ENCODE measurements around the gene STK32C. TPM values are rescaled to one million over a fixed set of nuclear protein-coding genes. Genes with fewer than 3 reads are reported as not detected.

The STK32C gene
- total and polyA plus RNA-seq, 2 donors (not counting 1 experiment from before 2014, with no cell fraction given) = 9.9 to 16.8 TPM

DNA sequence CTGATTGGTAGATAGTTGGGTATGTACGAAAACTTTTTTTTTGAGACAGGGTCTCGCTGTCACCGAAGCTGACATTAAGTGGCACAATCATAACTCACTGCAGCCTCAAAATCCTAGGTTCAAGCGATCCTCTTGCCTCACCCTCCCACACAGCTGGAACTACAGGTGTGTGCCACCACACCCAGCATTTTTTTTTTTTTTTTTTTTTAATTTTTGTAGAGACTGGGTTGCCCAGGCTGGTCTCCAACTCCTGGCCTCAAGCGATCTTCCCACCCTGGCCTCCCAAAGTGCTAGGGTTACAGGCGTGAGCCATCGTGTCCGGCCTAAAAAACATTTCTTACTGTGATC is 22.7 kb upstream of the STK32C start:
- no peaks in the 10 kb centered on the region for H3K27me3 Mint-ChIP-seq
- H3K4me2 ChIP-seq (replicated peaks; ENCODE audit: low read depth, low read length, poor library complexity, severe bottlenecking) = peak overlapping the region; percentile 75
- peak overlapping the region; percentile 83 for H3K4me3 Mint-ChIP-seq
- DNase-seq = no peak
- peak overlapping the region; percentile 68 for H3K27ac Mint-ChIP-seq
- WGBS (ENCODE audit: insufficient coverage) = 85% methylated on average over 4 of the region's 8 CpGs
- peaks cover 40% of the 10 kb centered on the region for H3K79me2 ChIP-seq (ENCODE audit: control insufficient read depth, insufficient read depth, low read length)
- no peaks in the 10 kb centered on the region for H3K9me3 Mint-ChIP-seq (ENCODE audit: insufficient read depth)
- intact Hi-C loops (cut with micrococcal nuclease) = loop anchor here (5.0 kb wide), 2 partner anchors 262 to 932 kb away; no protein-coding TSS in a partner anchor
- peaks cover 0 to 4% (median 0%) of the 10 kb centered on the region in 3 donors for H3K9me3 ChIP-seq (ENCODE audit: control extremely low read depth in 1 of 3, control insufficient read depth in 2 of 3, insufficient read depth in 1 of 3, low read length in 2 of 3)
- no peak overlapping the region for H3K27ac ChIP-seq (ENCODE audit: low read length in 2 of 2)
- peak overlapping the region in 4 of 5 experiments; percentile 88 to 95 (median 92) for H3K4me3 ChIP-seq (ENCODE audit: control extremely low read depth in 1 of 5, extremely low read depth in 1 of 5, insufficient read depth in 1 of 5, low read depth in 2 of 5, low read length in 4 of 5)
- peaks cover 75% of the 10 kb centered on the region for H3K4me1 Mint-ChIP-seq
- no peak overlapping the region for H2AFZ ChIP-seq (ENCODE audit: insufficient read depth, low read depth, low read length, poor library complexity, severe bottlenecking)
- ChIA-PET CTCF (interaction anchor here (0.7 kb wide), 1 partner anchor 303 kb away, joined by 4 read pairs; no protein-coding TSS in a partner anchor), POLR2A (interaction anchor here (0.7 kb wide), 2 partner anchors 22 to 67 kb away, joined by 3 to 4 read pairs; partner anchors contain the start of gene PWWP2B)
- ATAC-seq (ENCODE audit: low read depth) = no peak
- H4K20me1 ChIP-seq (ENCODE audit: control insufficient read depth, insufficient read depth, low read length, poor library complexity, severe bottlenecking) = peaks cover 15% of the 10 kb centered on the region
- peak overlapping the region; percentile 93 for H3K9ac ChIP-seq (ENCODE audit: low read length)
- peaks cover 0 to 2% of the 10 kb centered on the region in 2 experiments for H3K36me3 ChIP-seq (replicated peaks in 1 of 2; ENCODE audit: control extremely low read depth in 1 of 2, control insufficient read depth in 1 of 2, extremely low read depth in 1 of 2, insufficient read depth in 2 of 2, low read length in 1 of 2)
- TF ChIP-seq EZH2 (IDR thresholded peaks at IDR 0.05; ENCODE audit: borderline replicate concordance, insufficient read depth, low read depth, low read length, poor library complexity, severe bottlenecking) = no peak
- TF ChIP-seq, protein P1, sequence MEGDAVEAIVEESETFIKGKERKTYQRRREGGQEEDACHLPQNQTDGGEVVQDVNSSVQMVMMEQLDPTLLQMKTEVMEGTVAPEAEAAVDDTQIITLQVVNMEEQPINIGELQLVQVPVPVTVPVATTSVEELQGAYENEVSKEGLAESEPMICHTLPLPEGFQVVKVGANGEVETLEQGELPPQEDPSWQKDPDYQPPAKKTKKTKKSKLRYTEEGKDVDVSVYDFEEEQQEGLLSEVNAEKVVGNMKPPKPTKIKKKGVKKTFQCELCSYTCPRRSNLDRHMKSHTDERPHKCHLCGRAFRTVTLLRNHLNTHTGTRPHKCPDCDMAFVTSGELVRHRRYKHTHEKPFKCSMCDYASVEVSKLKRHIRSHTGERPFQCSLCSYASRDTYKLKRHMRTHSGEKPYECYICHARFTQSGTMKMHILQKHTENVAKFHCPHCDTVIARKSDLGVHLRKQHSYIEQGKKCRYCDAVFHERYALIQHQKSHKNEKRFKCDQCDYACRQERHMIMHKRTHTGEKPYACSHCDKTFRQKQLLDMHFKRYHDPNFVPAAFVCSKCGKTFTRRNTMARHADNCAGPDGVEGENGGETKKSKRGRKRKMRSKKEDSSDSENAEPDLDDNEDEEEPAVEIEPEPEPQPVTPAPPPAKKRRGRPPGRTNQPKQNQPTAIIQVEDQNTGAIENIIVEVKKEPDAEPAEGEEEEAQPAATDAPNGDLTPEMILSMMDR (IDR thresholded peaks at IDR 0.05) = no peak
- peaks cover 38 to 47% of the 10 kb centered on the region in 2 donors for H3K4me1 ChIP-seq (ENCODE audit: control insufficient read depth in 2 of 2, insufficient read depth in 2 of 2, low read length in 2 of 2)
- no peaks in the 10 kb centered on the region for H3K27me3 ChIP-seq (replicated peaks in 1 of 4; ENCODE audit: control extremely low read depth in 1 of 4, control insufficient read depth in 3 of 4, insufficient read depth in 4 of 4, low read length in 3 of 4)

Data from B cell (primary cell).